ENCODE results near the gene SH3TC2. TPM values are rescaled to one million over a fixed set of nuclear protein-coding genes. Genes with fewer than 3 reads are reported as not detected.

SH3TC2 gene
- total RNA-seq, 2 donors from 2014 or later, result 0.33 to 8.6 TPM

MicroRNAs encoded within 50 kb of the gene (microRNA counts, 767-probe panel; counts per million panel counts)
- 0 to 736 counts per million in 2 donors for microRNA hsa-miR-584-5p

Small RNA genes lying within 50 kb of the gene (microRNA-seq; reads per million reads assigned to microRNA genes)
- gene MIR584 (ENCODE audit: borderline number of aligned reads in 2 of 2, borderline replicate concordance in 2 of 2), result 2.7 to 4.7 reads per million in 2 donors

Small RNA genes lying within 50 kb of the gene (small RNA-seq; reads per million reads assigned to genes)
- 0.23 reads per million for gene MIR584
- gene RNU6-732P, result not detected

Other genes with a start within 250 kb of the SH3TC2 start
- gene ADRB2, start 236.5 kb downstream of the SH3TC2 start, total RNA-seq, result 1 to 10 TPM; 1.6 to 4.6 TPM
- gene ABLIM3, start 78.4 kb upstream of the SH3TC2 start, total RNA-seq, result 10 to 100 TPM in 1 of 2 donors, 1 to 10 TPM in 1; 3.9 to 11.2 TPM
- gene AFAP1L1, start 208.8 kb upstream of the SH3TC2 start, total RNA-seq, result 1 to 10 TPM; 2.9 to 5.9 TPM